Mesenteric fat pad (tissue), 1 donor: ENCODE results near the gene CTLA4. TPM values are rescaled to one million over a fixed set of nuclear protein-coding genes. Genes with fewer than 3 reads are reported as not detected.

ENCODE experiments used
- DNase-seq: peaks from one replicate; pipeline ENCODE4 v3.0.0-alpha.2; 2020; ENCODE audit warnings: low spot score
- total RNA-seq: library from RNA; stranded (reverse); fragmentation: NEBNext Ultra II Directional; extraction: Animal tissue kit (Norgen Biotek cat#: 25700); gene quantifications from one replicate; pipeline ENCODE4 v1.2.1, GENCODE V29; 2021
- donor health status: DM: yes; HTN: yes; CAD: no.

Gene CTLA4
- total RNA-seq, 1 donor from 2014 or later: 0.64 TPM

GRCh38 chr2:203890733-203891132, 23.2 kb downstream of the CTLA4 start:
- no peak for DNase-seq

GRCh38 chr2:203891474-203891873, 23.9 kb downstream of the CTLA4 start:
- DNase-seq: no peak

DNA sequence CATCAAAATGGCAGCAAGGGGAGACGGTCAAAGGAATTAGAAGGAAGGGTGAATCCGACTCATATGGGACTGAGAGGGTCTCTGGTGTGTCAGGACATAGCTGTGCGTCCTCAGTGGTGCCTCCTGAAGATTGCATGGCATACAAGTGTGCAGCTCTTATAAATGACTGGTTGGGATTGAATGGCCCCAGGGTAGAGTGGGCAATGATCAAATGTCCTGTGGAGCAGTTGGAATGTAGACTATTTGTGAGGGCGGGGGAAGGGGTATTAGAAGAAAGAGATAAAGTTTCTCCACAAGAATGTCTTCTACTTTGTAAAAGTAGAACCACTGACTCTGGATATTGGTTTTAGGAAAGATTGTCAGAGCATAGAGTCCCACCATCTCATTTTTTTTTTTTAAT, 24.6 kb downstream of the CTLA4 start:
- no peak for DNase-seq

DNA sequence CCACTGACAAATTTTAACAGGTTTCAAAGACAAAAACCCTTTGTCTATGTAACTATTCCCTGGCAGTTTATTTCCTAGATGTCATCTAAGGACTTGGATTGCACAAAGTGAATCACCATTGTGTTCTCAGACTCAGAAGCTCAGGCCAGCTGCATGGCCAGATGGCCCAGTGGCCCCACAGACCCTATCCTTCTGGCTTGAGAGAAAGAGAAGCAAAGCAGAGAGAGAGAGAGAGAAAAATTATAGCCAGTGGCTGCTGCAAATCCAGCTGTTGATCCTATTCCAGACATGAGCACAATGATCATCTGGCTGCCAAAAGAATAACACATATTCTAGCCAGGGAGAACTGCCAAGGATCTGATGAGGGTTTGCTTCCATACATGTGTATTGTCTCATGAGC, 25.8 kb downstream of the CTLA4 start:
- DNase-seq: no peak

GRCh38 chr2:203893840-203894239, 26.3 kb downstream of the CTLA4 start:
- no peak for DNase-seq

- DNase-seq: no peak
Observed at GRCh38 chr2:203894262-203894661, 26.7 kb downstream of the CTLA4 start.

- no peak for DNase-seq
Observed at GRCh38 chr2:203897544-203897943, 30.0 kb downstream of the CTLA4 start.

GRCh38 chr2:203898657-203899056, 31.1 kb downstream of the CTLA4 start:
- DNase-seq: no peak

- DNase-seq: no peak
Observed at GRCh38 chr2:203900253-203900652, 32.7 kb downstream of the CTLA4 start.

GRCh38 chr2:203904022-203904421, 36.5 kb downstream of the CTLA4 start:
- DNase-seq: no peak

DNA sequence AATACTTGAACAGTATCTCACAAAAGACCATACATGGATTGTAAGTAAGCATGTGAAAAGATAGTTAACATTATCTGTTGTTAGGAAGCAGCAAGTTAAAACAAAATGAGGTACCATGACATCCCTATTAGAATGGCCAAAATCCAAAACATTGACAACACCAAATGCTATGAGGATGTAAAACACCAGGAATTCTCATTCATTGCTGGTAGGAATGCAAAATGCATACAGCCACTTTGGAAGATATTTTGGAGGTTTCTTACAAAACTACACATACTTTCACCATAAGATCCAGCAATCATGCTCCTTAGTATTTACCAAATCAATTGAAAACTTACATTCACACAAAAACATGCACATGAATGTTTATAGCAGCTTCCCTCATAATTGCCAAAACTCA, 38.1 kb downstream of the CTLA4 start:
- DNase-seq: no peak

- DNase-seq: no peak
Observed at GRCh38 chr2:203908066-203908796, 40.7 kb downstream of the CTLA4 start.

DNA sequence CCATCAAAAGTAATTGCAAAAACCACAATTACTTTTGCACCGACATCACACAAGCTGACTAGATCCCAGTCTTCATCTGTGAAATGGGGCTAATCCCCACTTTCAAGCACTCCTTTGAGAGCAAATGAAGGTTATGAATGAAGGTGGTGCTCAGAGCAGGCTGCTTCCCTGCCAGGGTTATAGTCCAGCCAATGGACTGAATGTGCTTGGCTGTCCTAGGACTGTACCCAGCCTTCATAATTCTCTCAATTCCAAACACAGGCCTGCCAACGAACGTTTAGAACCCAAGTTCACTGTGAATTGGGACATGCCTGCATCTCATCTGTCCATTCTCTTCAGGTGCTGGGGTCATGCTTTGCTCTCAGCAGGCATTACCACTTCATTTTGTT, 41.2 kb downstream of the CTLA4 start:
- no peak for DNase-seq

- DNase-seq: no peak
Observed at GRCh38 chr2:203909261-203909967, 41.8 kb downstream of the CTLA4 start.

DNA sequence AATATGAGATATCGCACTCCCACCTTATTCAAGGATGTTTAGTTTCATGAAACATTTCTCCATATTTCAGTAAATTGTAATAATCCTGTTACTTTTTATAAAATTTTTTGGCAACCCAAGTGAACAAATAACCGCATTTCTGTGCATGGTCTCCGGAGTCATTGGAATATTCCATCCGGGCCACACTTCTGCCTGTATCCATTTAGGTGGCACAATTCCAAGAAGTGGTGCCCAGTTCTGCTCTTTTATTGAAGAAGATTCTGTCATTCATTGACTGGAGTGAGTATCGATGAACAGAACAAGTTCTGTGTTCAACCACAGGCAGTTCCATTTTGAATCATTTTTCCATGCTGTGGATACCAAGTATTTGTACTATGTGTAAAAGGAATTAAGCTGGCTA, 42.4 kb downstream of the CTLA4 start:
- DNase-seq: no peak

DNA sequence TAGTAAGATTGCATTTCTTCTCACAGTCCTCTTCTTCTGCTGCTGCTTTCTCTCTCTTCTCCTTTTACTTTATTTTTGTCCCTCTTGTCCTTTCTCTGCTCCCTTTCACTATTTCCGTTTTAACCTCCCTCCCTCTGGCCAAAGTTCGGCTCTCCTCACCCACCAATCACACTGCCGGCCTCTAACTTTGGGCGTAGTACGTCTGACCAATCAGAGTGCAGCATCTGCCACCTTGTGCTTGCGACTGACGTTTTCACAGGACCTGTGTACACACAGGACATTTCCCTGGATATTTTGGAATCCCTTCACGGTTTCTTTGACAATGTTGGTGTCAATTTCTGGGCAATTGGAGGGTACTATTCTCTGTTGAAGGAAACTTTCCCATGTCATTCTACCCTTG, 46.4 kb downstream of the CTLA4 start:
- no peak for DNase-seq

DNA sequence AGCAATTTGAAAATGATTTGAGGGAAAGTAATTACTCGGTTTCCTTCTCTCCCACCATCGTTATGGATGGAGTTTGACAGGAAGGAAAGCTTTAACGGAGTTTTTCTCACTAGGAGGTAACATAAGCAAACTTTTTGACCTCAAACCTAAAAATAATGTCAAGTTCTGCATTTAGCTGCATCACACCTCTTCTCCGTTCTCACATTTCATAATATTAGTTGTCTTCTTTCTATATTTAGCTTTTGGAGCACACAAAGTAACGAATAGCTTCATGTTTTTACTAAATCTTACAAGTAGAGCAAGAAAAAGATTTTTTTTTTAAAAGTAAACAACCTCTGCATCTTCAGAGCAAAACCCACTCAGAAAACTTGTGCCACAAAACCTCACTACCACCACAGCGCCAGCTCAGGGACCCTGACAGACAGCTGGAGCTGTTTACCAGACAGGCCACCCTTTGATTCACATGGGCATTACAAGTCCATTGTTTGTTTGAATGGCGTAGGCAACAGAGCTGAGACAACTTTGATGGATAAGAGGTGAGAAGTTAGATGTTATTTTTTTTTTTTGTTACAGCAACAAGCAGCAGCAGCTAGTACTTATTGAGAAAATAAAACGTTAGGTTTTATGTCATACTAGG, 47.1 kb downstream of the CTLA4 start:
- no peak for DNase-seq

GRCh38 chr2:203915256-203915655, 47.7 kb downstream of the CTLA4 start:
- no peak for DNase-seq

GRCh38 chr2:203916756-203917155, 49.2 kb downstream of the CTLA4 start:
- DNase-seq: no peak

DNA sequence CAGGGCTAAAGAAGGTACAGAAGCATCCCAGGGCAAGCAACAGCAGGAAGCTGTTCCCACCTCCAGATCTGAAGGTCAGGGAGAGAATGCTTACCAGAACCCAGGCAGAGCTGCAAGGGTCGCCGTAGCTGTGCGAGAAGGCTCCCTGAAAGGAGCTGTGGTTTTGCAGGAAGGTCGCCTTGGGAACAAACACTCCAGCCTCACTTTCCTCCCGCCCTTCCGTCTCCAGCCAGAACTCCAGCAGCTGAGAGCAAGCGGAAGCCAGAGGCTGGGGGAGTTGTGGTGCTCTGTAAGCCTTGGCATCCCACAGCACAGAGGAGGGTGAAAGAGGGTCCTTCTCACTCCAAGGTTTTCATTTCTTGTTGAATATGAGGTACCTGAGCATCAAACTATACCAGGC, 50.7 kb downstream of the CTLA4 start:
- no peak for DNase-seq

DNA sequence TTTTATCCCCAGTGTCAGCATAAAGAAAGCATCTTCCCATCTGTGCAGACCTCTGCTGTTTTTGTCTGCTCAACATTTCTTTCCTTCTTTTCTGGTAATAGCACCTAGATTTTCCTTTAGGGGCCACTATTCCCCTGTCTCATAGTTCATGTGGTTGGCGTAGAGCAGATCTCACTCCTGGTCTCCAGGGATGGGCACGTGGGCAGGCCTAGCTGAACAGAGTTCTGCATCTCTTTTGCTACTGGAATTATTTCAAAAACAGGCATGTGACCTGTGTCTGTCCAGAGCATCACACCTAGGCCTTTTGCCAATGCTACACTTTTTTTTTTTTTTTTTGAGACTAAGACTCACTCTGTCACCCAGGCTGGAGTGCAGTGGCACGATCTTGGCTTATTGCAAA, 51.3 kb downstream of the CTLA4 start:
- DNase-seq: no peak
